Common myeloid progenitor, CD34-positive (primary cell): ENCODE data around the gene ST3GAL2.
"Not testable (repeated sequence)": the region's sequence is repeated elsewhere in the genome, so short reads cannot be mapped to it uniquely, and the experiment has no call there.

Source experiments
- CTCF ChIA-PET: fragments of 350-600 bp; sonication (Branson Sonifier 250); formaldehyde crosslinking; loops from one replicate; lab custom pipeline; 2021; ENCODE audit warnings: antibody characterized with exemption; lab: Charles Lee
- POLR2A ChIA-PET: fragments of 350-600 bp; sonication (Branson Sonifier 250); formaldehyde crosslinking; loops from one replicate; lab custom pipeline; 2021; ENCODE audit warnings: antibody characterized with exemption; lab: Charles Lee
- DNase-seq, 3 donors: peaks; one replicate each; pipeline versions ENCODE4 v3.0.0 to v3.0.0-alpha.2; 2013
- H3K27ac ChIP-seq, 2 experiments: 1 replicate in 1 of 2; 2 replicates in 1 of 2; pipeline ENCODE4 v1.7.0; 2013; ENCODE audit warnings: inconsistent platforms in 2 of 2, low read length in 2 of 2, mild to moderate bottlenecking in 2 of 2, low read depth in 1 of 2, moderate library complexity in 1 of 2; ENCODE audit not compliant: severe bottlenecking in 2 of 2, insufficient read depth in 1 of 2, poor library complexity in 1 of 2
- H3K27me3 ChIP-seq, 5 experiments: replicated peaks in 2 of 5; 1 replicate in 3 of 5; 2 replicates in 2 of 5; pipeline versions ENCODE4 v1.6.1 to v1.7.0; 2013; ENCODE audit warnings: low read length in 4 of 5, mild to moderate bottlenecking in 2 of 5, moderate library complexity in 2 of 5, inconsistent platforms in 1 of 5; ENCODE audit not compliant: insufficient read depth in 5 of 5, control insufficient read depth in 4 of 5
- H3K36me3 ChIP-seq, 4 experiments: 1 replicate in 2 of 4; 2 replicates in 2 of 4; pipeline versions ENCODE4 v1.6.1 to v1.7.0; 2013; ENCODE audit warnings: low read length in 3 of 4, control low read depth in 1 of 4, mild to moderate bottlenecking in 1 of 4; ENCODE audit not compliant: control insufficient read depth in 4 of 4, insufficient read depth in 4 of 4
- H3K4me1 ChIP-seq, 4 experiments: 1 replicate in 3 of 4; 2 replicates in 1 of 4; pipeline versions ENCODE4 v1.6.1 to v1.7.1; 2013; ENCODE audit warnings: low read length in 3 of 4, mild to moderate bottlenecking in 3 of 4, control low read depth in 1 of 4, inconsistent platforms in 1 of 4, moderate library complexity in 1 of 4; ENCODE audit not compliant: control insufficient read depth in 4 of 4, insufficient read depth in 4 of 4; ENCODE audit errors: control extremely low read depth in 1 of 4
- H3K4me3 ChIP-seq, 7 experiments: 1 replicate in 4 of 7; 2 replicates in 3 of 7; pipeline versions ENCODE4 v1.5.1 to v1.7.0; 2013; ENCODE audit warnings: mild to moderate bottlenecking in 7 of 7, low read length in 6 of 7, moderate library complexity in 6 of 7, inconsistent platforms in 2 of 7, low read depth in 2 of 7, control low read depth in 1 of 7; ENCODE audit not compliant: insufficient read depth in 4 of 7, control insufficient read depth in 1 of 7; ENCODE audit errors: extremely low read depth in 1 of 7
- H3K9me3 ChIP-seq, 5 experiments: 1 replicate in 4 of 5; 2 replicates in 1 of 5; pipeline versions ENCODE4 v1.6.1 to v1.7.1; 2013; ENCODE audit warnings: low read length in 4 of 5, mild to moderate bottlenecking in 2 of 5, inconsistent platforms in 1 of 5, low read depth in 1 of 5, moderate library complexity in 1 of 5; ENCODE audit not compliant: control insufficient read depth in 4 of 5, insufficient read depth in 2 of 5; ENCODE audit errors: control extremely low read depth in 1 of 5
- WGBS: methylation state at CpG from one replicate; pipeline ENCODE4 v1.1.5; 2013; ENCODE audit not compliant: insufficient coverage; 5-methylcytosine and 5-hydroxymethylcytosine counted together

ST3GAL2 gene

DNA sequence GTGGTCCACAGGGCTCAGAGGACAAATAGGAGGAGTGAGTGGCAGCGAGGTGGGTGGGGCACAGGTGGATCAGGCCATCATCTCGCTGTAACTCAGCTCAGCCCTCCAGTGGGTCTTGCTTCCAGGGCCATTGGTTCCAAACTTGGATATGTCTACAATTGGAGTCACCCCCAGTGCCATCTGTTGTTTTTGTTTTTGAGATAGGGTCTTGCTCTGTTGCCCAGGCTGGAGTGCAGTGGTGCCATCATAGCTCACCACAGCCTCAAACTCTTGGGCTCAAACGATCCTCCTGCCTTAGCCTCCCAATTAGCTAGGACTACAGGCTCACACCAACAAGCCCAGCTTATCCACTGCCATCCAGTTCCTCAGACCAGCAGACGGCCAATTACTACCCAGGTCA lies 46.3 kb downstream of the ST3GAL2 start:
- no peak for DNase-seq
- H3K4me1 ChIP-seq, result peaks cover 0 to 3% (median 0%) of the 10 kb centered on the region in 4 experiments
- CTCF ChIA-PET, result interaction anchor here (0.8 to 8.4 kb wide), 7 partner anchors 9 to 86 kb away, joined by 3 to 42 read pairs (median 5); no protein-coding TSS in a partner anchor
- POLR2A ChIA-PET, result no interaction called here
- no peak overlapping the region for H3K27ac ChIP-seq
- peaks cover 0 to 49% (median 21%) of the 10 kb centered on the region in 4 experiments for H3K36me3 ChIP-seq
- no peak overlapping the region for H3K4me3 ChIP-seq
- H3K27me3 ChIP-seq, result no peaks in the 10 kb centered on the region
- WGBS, result 100% methylated on average over 4 of the region's 4 CpGs
- no peaks in the 10 kb centered on the region for H3K9me3 ChIP-seq

DNA sequence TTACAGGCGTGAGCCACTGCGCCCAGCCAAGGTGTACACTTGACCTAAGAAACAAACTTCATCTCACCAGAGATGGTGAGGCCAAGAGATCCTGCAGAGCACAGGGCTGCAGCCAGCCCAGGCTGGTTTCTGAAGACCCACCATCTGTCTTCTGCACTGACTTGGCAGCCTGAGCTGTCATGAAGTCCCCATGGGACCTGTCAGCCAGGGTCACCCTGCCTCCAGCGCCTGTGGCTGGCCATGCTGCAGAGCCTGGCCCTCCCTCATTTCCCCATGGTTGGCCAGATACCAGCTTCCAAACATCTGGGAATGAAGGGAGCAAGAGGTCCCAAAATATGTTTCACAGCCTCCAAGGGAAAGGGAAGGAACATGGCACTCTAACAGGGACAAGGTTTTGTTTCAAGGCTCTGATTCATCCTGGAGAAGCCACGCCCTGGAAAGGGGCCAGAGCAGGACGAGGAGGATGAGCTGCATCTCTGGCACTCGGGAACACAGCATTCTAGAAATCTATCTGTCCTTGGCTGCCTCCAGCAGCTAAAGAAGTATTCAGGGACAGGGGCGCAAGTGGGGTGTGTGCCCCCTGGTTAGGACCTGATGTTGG lies 46.9 kb downstream of the ST3GAL2 start:
- H3K4me3 ChIP-seq, result no peak overlapping the region
- H3K27ac ChIP-seq, result no peak overlapping the region
- H3K9me3 ChIP-seq, result no peaks in the 10 kb centered on the region
- DNase-seq, result no peak
- ChIA-PET POLR2A (no interaction called here), CTCF (interaction anchor here (0.8 to 8.4 kb wide), 7 partner anchors 9 to 86 kb away, joined by 3 to 42 read pairs (median 5); no protein-coding TSS in a partner anchor)
- WGBS, result 95% methylated on average over 5 of the region's 7 CpGs
- H3K4me1 ChIP-seq, result peaks cover 0 to 3% (median 0%) of the 10 kb centered on the region in 4 experiments
- no peaks in the 10 kb centered on the region for H3K27me3 ChIP-seq
- H3K36me3 ChIP-seq, result peaks cover 0 to 49% (median 21%) of the 10 kb centered on the region in 4 experiments

DNA sequence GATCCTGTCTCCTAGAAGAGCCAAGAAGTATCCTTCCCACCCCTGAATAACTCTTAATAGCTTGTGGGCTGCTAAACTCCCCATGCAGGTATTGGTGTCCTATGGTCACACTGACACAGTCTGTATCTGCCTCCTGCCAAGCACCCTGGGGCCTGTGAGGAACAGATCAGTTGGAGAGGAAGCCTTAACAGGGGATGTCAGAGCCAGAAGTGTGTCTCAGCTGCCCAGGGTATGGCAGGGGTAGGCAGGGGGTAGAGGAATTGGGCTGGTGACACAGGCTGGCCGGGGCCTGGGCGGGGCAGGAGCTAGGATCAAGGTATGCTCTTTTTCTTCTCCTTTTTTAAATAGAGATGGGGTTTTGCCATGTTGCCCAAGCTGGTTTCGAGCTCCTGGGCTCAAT lies 47.5 kb downstream of the ST3GAL2 start:
- no peak overlapping the region for H3K27ac ChIP-seq
- ChIA-PET CTCF (interaction anchor here (1.7 to 8.4 kb wide), 5 partner anchors 10 to 87 kb away, joined by 4 to 42 read pairs (median 5); no protein-coding TSS in a partner anchor), POLR2A (no interaction called here)
- H3K4me1 ChIP-seq, result peaks cover 0 to 3% (median 0%) of the 10 kb centered on the region in 4 experiments
- H3K4me3 ChIP-seq, result no peak overlapping the region
- no peaks in the 10 kb centered on the region for H3K27me3 ChIP-seq
- no peak for DNase-seq
- peaks cover 0 to 49% (median 19%) of the 10 kb centered on the region in 4 experiments for H3K36me3 ChIP-seq
- no peaks in the 10 kb centered on the region for H3K9me3 ChIP-seq
- WGBS, result 100% methylated on average over 3 of the region's 3 CpGs

DNA sequence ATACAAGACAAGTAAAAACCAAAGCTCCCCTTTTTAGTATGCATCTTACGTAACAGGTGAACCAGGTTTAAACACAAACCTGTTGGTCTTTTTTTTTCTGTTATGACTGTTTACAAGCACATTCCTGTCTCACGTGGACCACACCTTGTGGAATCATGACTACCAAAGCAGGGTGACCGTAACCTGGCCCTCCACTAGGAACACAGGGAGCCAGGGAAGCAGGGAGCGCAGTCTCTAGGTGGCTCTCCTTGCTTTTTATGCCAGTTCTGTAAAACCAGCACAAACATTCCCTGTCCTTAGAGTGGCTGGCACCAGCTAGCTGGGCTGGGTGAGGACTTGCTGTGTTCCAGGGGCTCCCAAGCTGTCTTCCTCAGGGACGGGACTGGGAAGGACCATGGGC lies 48.1 kb downstream of the ST3GAL2 start:
- Histone ChIP-seq H3K27ac (no peak overlapping the region), H3K4me1 (peaks cover 0 to 3% (median 0%) of the 10 kb centered on the region in 4 experiments), H3K4me3 (no peak overlapping the region), H3K9me3 (no peaks in the 10 kb centered on the region), H3K36me3 (peaks cover 0 to 49% (median 19%) of the 10 kb centered on the region in 4 experiments), H3K27me3 (no peaks in the 10 kb centered on the region)
- no peak for DNase-seq
- POLR2A ChIA-PET, result interaction anchor here (0.7 kb wide), 1 partner anchor 388 kb away, joined by 3 read pairs; no protein-coding TSS in a partner anchor
- 100% methylated on average over 4 of the region's 5 CpGs for WGBS
- CTCF ChIA-PET, result interaction anchor here (0.6 to 8.4 kb wide), 5 partner anchors 12 to 126 kb away, joined by 3 to 42 read pairs (median 5); no protein-coding TSS in a partner anchor

DNA sequence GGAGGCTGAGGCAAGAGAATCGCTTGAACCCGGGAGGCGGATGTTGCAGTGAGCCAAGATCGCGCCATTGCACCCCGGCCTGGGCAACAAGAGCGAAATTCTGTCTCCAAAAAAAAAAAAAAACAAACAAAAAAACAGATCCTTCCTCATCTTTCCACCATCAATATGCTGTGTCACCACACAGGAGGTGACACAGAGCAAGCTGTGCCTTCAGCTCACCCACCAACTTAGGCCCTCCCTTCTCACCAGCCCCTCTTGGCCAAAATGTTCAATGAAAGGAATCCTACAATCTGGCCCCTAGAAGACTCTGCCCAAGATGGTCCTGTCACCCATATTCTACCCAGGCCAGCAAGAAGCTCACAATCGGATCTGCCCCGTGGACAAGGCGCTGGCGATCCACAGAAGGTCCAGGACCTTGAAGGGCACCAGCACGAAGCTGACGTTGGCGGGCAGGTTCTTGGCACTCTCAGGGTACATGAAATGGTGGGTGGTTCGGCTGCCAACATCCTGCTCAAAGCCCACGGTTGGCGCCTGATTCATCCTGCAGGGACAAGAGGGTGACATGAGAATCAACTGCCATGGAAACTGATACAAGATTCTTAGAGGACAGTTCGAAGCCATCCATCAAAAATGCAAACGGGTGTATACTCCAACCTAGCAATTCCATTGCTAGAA lies 50.8 kb downstream of the ST3GAL2 start:
- H3K4me3 ChIP-seq, result no peak overlapping the region
- POLR2A ChIA-PET, result no interaction called here
- WGBS, result 97% methylated on average over 16 of the region's 19 CpGs

DNA sequence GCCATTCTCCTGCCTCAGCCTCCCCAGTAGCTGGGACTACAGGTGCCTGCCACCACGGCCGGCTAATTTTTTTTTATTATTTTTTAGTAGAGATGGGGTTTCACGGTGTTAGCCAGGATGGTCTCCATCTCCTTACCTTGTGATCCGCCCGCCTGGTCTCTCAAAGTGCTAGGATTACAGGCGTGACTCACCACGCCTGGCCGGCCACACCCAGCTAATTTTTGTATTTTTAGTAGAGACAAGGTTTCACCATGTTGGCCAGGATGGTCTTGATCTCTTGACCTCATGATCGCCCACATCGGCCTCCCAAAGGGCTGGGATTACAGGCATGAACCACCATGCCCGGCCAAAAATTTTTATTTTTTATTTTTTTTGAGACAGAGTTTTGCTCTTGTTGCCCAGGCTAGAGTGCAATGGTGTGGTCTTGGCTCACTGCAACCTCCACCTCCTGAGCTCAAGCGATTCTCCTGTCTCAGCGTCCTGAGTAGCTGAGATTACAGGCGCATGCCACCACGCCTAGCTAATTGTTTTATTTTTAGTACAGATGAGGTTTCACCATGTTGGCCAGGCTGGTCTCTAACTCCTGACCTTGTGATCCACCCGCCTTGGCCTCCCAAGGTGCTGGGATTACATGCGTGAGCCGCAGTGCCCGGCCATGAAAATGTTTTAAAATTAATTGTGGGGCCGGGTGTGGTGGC lies 52.5 kb downstream of the ST3GAL2 start:
- POLR2A ChIA-PET, H3K9me3 ChIP-seq, H3K4me1 ChIP-seq, H3K27ac ChIP-seq, H3K4me3 ChIP-seq, DNase-seq, H3K27me3 ChIP-seq: not testable (repeated sequence)
- 94% methylated on average over 16 of the region's 20 CpGs for WGBS
- CTCF ChIA-PET, result interaction anchor here (0.6 to 1.8 kb wide), 5 partner anchors 8 to 84 kb away, joined by 3 to 5 read pairs (median 3); no protein-coding TSS in a partner anchor
- peaks cover 0 to 24% (median 12%) of the 10 kb centered on the region in 4 experiments for H3K36me3 ChIP-seq

More for the DNA sequence above, 50.8 kb downstream of the ST3GAL2 start:
- Histone ChIP-seq H3K27ac (no peak overlapping the region), H3K4me1 (peaks cover 0 to 3% (median 0%) of the 10 kb centered on the region in 4 experiments), H3K27me3 (no peaks in the 10 kb centered on the region), H3K36me3 (peaks cover 0 to 30% (median 11%) of the 10 kb centered on the region in 4 experiments), H3K9me3 (no peaks in the 10 kb centered on the region)
- CTCF ChIA-PET, result interaction anchor here (1.0 kb wide), 1 partner anchor 85 kb away, joined by 3 read pairs; no protein-coding TSS in a partner anchor
- DNase-seq, result peak in 2 of 3 donors; percentile 52 to 61
